ENCODE results near the gene C5orf34. TPM values are rescaled to one million over a fixed set of nuclear protein-coding genes. Genes with fewer than 3 reads are reported as not detected.
"Not testable (repeated sequence)": the region's sequence is repeated elsewhere in the genome, so short reads cannot be mapped to it uniquely, and the experiment has no call there.

C5orf34 gene
- total and polyA plus RNA-seq, 9 of the 15 experiments (the other 6 are each of a cell fraction or from before 2014, with no cell fraction given), result 13.2 to 32.6 (median 20.7) TPM

GRCh38 chr5:43556607-43556856 lies 41.6 kb upstream of the C5orf34 start:
- FAIRE-seq; H3K9me1 ChIP-seq (ENCODE audit: control insufficient read depth, insufficient read depth, low read length); BruUV-seq (replicated peaks); H3K9me3 ChIP-seq (replicated peaks; ENCODE audit: control insufficient read depth, insufficient read depth, low read depth, low read length); H3K27me3 ChIP-seq (ENCODE audit: control insufficient read depth in 2 of 2, insufficient read depth in 2 of 2, low read length in 2 of 2); DNase-seq (ENCODE audit: extremely low read depth in 1 of 4, low spot score in 3 of 4); in situ Hi-C loops (cut with MboI); H4K20me1 ChIP-seq (replicated peaks; ENCODE audit: control insufficient read depth, insufficient read depth, low read length): not testable (repeated sequence)
- ChIA-PET CTCF (ENCODE audit: low intra/inter-chr PET ratio) (interaction anchor here (0.8 to 1.1 kb wide), 3 partner anchors 43 to 74 kb away, joined by 3 to 4 read pairs (median 3); no protein-coding TSS in a partner anchor), POLR2A (interaction anchor here (1.2 to 1.4 kb wide), 2 partner anchors 14 to 44 kb away, joined by 3 to 5 read pairs; no protein-coding TSS in a partner anchor)
- H3K36me3 ChIP-seq (ENCODE audit: control insufficient read depth, insufficient read depth, low read length), result peaks cover 42% of the 10 kb centered on the region
- no CpG with 5 or more reads among the region's 30 CpGs for WGBS (ENCODE audit: insufficient coverage, low coverage, missing lambda C conversion rate)
- peak overlapping the region; percentile 78 for H3K4me3 ChIP-seq
- 0 out of 4 replicates have a peak, but pooled peaks of 1 of the 2 experiments have one; percentile 93 for TF ChIP-seq UBTF (IDR thresholded peaks at IDR 0.05; ENCODE audit: borderline replicate concordance in 1 of 2, low read depth in 2 of 2, low read length in 2 of 2)
- 0 out of 2 replicates have a peak, but pooled peaks have one; percentile 16 for TF ChIP-seq GTF2A2 (tag; IDR thresholded peaks at IDR 0.05)
- TF ChIP-seq TFAP4 (CRISPR knock-in tag; IDR thresholded peaks at IDR 0.05; ENCODE audit: borderline replicate concordance), result peak; percentile 70; the same call in 1 of the 2 replicates
- peak; percentile 63 for TF ChIP-seq HMGN3 (IDR thresholded peaks at IDR 0.05; ENCODE audit: borderline replicate concordance, extremely low read depth, insufficient read length, low read depth, low read length)
- 0 out of 2 replicates have a peak, but pooled peaks have one; percentile 34 for TF ChIP-seq ELF1 (tag; IDR thresholded peaks at IDR 0.05)
- 0 out of 2 replicates have a peak, but pooled peaks have one; percentile 19 for TF ChIP-seq ZNF232 (CRISPR knock-in tag; IDR thresholded peaks at IDR 0.05)
- peak; percentile 7; the same call in 1 of the 2 replicates for TF ChIP-seq STAG1 (CRISPR knock-in tag; IDR thresholded peaks at IDR 0.05; ENCODE audit: borderline replicate concordance)
- TF ChIP-seq EGR1 (conservative IDR thresholded peaks at IDR 0.05), result peak; percentile 51; the same call in 1 of the 2 replicates
- TF ChIP-seq ZNF76 (CRISPR knock-in tag; IDR thresholded peaks at IDR 0.05; ENCODE audit: borderline replicate concordance), result 0 out of 2 replicates have a peak, but pooled peaks have one; percentile 11
- peak in 1 of 3 experiments; percentile 6 for TF ChIP-seq YY1 (IDR thresholded peaks at IDR 0.05; ENCODE audit: borderline replicate concordance in 1 of 3, control insufficient read depth in 1 of 3, extremely low read depth in 1 of 3, insufficient read depth in 3 of 3, insufficient read length in 1 of 3, insufficient replicate concordance in 2 of 3, low read depth in 1 of 3, low read length in 2 of 3)
- TF ChIP-seq ETV5 (CRISPR knock-in tag; IDR thresholded peaks at IDR 0.05; ENCODE audit: low read depth), result 0 out of 2 replicates have a peak, but pooled peaks have one; percentile 32
- TF ChIP-seq GABPA (tag; conservative IDR thresholded peaks at IDR 0.05; ENCODE audit: low read depth), result peak; percentile 63; the same call in 1 of the 2 replicates
- TF ChIP-seq RBM22 (IDR thresholded peaks at IDR 0.05; ENCODE audit: low read depth, low read length, poor library complexity, severe bottlenecking), result peak; percentile 51
- H3K4me1 ChIP-seq (replicated peaks in 1 of 2; ENCODE audit: control insufficient read depth in 2 of 2, insufficient read depth in 2 of 2, low read length in 2 of 2), result peaks cover 11 to 21% of the 10 kb centered on the region in 2 experiments
- peak overlapping the region; percentile 85; the same call in 1 of the 2 replicates for H3K4me2 ChIP-seq (ENCODE audit: insufficient read depth, low read length)
- peak overlapping the region; percentile 93 for H3K27ac ChIP-seq (ENCODE audit: extremely low read depth, low read depth, low read length)
- H3K79me2 ChIP-seq (ENCODE audit: control insufficient read depth, insufficient read depth, low read length), result peaks cover 52% of the 10 kb centered on the region
- peak; percentile 91 for ATAC-seq
- intact Hi-C loops (cut with micrococcal nuclease), result loop anchor here (2.0 kb wide), 1 partner anchor 46 kb away; the partner anchor contains the start of gene NNT
- H3K9ac ChIP-seq (ENCODE audit: insufficient read depth in 1 of 2, low read depth in 2 of 2, low read length in 2 of 2), result peak overlapping the region; percentile 95 to 97
- peak overlapping the region; percentile 98 for H2AFZ ChIP-seq (ENCODE audit: low read depth, low read length)

Data from K562 (cell line).